ENCODE measurements around the gene IRF7.

Gene IRF7

DNA sequence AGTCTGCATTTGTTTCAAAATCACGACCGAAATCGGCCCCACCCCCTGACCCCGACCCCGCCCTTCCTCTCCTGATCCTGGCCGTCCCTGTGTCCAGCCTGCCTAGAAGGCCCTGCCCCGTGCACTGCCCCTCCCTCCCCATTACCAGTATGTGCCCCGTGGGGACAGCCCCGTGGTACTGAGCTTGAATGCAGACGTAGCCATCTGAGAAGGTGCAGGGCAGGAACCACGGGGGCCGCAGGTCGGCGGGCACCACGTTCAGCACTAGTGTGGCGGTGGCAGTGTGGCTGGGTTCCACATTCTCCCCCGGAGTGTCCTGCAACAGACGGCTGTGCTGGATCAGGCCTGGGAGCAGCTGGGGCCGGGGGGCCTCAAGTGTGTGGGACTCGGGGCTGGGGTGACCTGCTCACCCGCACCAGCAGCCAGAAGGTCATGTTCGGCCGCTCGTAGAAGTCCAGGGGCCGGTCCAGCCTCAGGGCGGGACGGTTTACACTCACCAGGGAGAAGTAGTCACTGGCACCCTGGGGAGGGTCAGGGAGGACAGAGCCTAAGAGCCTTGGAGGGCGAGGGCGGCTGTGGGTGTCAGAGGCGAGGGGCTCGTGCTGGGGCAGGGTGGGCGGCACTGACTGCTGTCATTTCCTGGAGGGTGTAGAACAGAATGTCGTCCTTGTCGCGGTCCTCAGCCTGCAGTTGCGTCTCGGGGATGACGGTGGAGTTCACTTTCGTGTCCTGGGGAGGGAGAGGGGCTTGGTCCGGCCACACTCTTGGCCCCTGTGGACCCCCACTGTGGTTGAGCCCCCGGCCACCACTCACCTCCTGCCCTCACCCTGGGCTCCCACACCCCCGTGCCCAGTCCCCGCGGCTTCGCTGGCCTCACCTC is 5.4 kb upstream of the IRF7 start:
- no peak for DNase-seq

DNA sequence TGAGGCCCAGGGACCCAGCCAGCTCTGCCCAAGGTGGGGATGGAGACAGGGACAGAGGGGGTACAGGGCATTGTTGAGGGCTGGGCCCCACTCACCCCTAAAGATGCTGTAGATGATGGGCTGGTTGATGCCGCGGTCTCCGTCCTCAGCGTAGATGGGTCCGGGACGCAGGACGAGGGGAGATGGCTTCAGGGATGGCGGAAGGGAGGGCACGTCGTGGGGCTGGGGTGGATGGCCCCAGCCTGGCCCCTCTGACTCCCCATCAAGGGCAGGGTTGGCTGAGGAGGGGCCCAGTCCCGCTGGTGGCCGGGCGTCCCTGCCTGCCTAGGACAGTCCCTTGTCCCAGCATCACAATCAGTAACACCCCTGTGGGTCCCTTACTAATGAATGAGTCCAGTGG is 4.5 kb upstream of the IRF7 start:
- no peak for DNase-seq

- no peak for DNase-seq
Measured at GRCh38 chr11:619628-620050, 3.9 kb upstream of the IRF7 start.

- no peak for DNase-seq
Measured at GRCh38 chr11:618856-619627, 3.3 kb upstream of the IRF7 start.

GRCh38 chr11:617912-618682 is 2.3 kb upstream of the IRF7 start:
- DNase-seq = no peak

- no peak for DNase-seq
Measured at GRCh38 chr11:617199-617911, 1.6 kb upstream of the IRF7 start.

DNA sequence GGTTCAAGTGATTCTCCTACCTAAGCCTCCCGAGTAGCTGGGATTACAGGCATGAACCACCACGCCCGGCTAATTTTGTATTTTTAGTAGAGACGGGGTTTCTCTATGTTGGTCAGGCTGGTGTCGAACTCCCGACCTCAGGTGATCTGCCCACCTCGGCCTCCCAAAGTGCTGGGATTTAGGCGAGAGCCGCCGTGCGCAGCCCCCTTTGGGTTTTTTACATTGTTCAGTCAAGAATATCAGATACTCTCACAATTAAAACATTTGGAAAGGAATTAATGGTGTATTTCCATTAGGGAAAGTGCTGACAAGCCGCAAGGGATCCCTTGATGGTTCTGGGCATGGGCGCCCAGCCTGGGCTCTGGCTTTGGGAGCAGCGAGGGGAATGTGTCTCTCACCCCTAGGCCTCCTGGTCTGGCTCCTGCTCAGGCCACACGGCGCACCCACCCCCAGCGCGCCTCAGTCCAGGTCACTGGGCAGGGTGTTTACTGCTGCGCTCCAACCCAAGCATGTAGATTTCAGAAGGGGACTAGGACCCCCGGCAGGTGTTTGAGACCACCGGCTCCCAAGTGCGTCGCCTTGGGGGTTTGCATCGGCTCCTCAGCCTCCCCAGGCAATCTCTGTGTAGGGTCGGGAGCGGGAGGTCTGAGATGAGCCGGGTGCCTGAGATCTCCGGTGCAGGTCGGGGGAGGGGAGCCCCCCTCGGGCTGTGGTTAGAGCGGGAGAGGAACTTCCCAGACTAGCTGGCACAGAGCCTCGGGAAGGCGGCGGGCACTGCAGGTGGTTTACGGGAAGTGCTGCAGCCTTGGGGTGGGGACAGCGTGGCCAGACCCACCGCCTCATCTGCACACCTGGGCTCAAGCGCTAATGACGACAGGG is 809 bp upstream of the IRF7 start:
- no peak for DNase-seq

DNA sequence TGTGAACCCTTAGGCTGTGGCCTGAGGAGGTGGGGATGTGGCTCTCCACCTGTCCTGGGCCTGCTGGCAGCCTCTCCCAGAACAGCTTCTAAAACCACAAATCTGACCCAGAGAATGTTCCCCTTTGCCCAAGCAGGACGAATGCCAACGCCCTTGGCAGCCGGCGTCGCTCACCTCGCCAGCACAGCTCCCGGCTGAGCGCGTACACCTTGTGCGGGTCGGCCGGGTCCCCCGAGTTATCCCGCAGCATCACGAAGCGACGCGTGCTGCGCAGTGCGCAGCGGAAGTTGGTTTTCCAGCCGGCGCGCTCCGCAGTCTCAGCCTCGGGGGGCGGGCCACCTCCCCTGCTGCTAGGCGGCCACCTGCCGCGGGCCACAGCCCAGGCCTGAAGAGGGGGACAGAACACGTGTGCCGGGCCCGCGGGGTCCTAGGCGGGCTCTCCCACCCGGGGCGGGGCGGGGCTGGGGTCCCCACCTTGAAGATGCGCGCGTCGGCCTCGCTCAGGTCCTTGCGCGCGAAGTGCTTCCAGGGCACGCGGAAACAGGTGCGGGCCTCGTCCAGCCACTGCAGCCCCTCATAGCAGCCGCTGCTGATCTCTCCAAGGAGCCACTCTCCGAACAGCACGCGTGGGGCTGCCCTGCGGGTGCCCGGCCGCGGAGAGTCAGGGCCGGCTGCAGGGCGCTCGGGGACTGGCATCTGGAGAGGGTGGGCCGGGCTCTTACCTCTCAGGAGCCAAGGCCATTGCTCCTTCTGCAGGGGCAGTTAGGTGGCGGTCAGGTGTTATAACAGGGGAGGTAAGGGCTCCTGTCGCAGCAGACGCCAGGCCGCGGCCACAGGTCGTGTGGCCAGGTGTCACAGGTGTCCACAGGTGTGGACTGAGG is 887 bp downstream of the IRF7 start:
- DNase-seq = no peak

GRCh38 chr11:614021-614622 is 1.6 kb downstream of the IRF7 start:
- no peak for DNase-seq

DNA sequence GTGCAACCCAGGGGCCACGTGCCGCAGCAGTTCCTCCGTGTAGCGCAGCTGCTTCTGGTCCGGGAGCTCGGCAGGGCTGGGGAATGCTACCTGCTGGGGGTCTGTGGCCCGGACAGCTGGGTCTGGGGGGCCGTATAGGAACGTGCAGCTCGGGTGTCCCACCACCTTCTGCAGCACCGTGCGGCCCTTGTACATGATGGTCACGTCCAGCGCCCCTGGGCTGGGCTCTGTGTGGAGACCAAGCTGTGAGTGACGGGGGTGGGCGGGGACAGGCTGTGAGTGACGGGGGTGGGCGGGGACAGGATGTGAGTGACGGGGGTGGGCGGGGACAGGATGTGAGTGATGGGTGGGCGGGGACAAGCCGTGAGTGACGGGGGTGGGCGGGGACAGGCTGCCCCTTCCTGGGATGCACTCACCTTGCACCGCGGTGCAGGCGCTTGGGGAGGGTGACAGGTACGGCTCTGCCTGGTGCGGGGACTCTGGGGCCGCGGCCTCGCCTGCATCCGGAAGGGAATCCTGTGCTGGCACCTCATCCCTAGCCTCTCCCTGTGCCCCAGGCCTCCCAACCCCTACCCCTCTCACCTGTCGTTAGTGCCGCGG is 2.3 kb downstream of the IRF7 start:
- DNase-seq = peak; percentile 43

- DNase-seq = no peak
Measured at GRCh38 chr11:612961-613300, 2.8 kb downstream of the IRF7 start.

- no peak for DNase-seq
Measured at GRCh38 chr11:612201-612960, 3.4 kb downstream of the IRF7 start.

GRCh38 chr11:611001-611996 is 4.5 kb downstream of the IRF7 start:
- DNase-seq = no peak

GRCh38 chr11:610146-610801 is 5.5 kb downstream of the IRF7 start:
- DNase-seq = no peak

- DNase-seq = no peak
Measured at GRCh38 chr11:609341-609811, 6.4 kb downstream of the IRF7 start.

DNA sequence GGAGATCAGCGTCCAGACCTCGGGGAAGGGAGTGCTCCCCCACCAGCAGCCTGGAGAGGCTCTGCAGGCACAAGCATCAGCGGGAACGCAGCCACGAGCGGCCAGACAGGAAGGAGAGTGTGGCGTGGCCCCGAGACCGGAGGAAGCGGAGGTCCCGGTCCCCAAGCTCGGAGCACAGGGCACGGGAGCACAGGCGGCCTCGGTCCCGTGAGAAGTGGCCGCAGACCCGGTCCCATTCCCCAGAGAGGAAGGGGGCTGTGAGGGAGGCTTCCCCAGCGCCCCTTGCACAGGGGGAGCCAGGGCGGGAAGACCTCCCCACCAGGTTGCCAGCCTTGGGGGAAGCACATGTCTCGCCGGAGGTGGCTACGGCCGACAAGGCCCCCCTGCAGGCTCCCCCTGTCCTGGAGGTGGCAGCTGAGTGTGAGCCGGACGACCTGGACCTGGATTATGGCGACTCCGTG is 6.9 kb downstream of the IRF7 start:
- DNase-seq = no peak

Measured in central memory CD4-positive, alpha-beta T cell (primary cell).